ENCODE results near the gene OXSR1. TPM values are rescaled to one million over a fixed set of nuclear protein-coding genes. Genes with fewer than 3 reads are reported as not detected.

OXSR1 gene
- total and polyA plus RNA-seq, 8 donors = 26.4 to 53.9 (median 43.0) TPM

- H3K27me3 ChIP-seq = no peaks in the 10 kb centered on the region
- no peak for ATAC-seq
- no peak overlapping the region for H3K4me3 ChIP-seq
- intact Hi-C loops (cut with DNase I) = no loop called here
- DNase-seq = no peak
- peaks cover 9 to 31% of the 10 kb centered on the region in 2 donors for H3K4me1 ChIP-seq
- H3K9me3 ChIP-seq = no peaks in the 10 kb centered on the region
- H3K27ac ChIP-seq = peak overlapping the region in 1 of 2 donors; percentile 99
- no peaks in the 10 kb centered on the region for H3K36me3 ChIP-seq
- TF ChIP-seq CTCF (IDR thresholded peaks at IDR 0.05) = no peak
Observed at GRCh38 chr3:38163117-38163840, 2.1 kb upstream of the OXSR1 start.

- Histone ChIP-seq H3K27ac (peak overlapping the region; percentile 93 to 99), H3K9me3 (no peaks in the 10 kb centered on the region), H3K4me1 (peaks cover 9 to 38% of the 10 kb centered on the region in 2 donors), H3K4me3 (peak overlapping the region; percentile 84 to 96), H3K27me3 (no peaks in the 10 kb centered on the region), H3K36me3 (no peaks in the 10 kb centered on the region)
- ATAC-seq (no peak), DNase-seq (no peak)
- TF ChIP-seq CTCF (IDR thresholded peaks at IDR 0.05) = no peak
- intact Hi-C loops (cut with DNase I) = no loop called here
Observed at GRCh38 chr3:38163841-38164642, 1.3 kb upstream of the OXSR1 start.

- TF ChIP-seq CTCF (IDR thresholded peaks at IDR 0.05) = no peak
- H3K4me3 ChIP-seq = peak overlapping the region; percentile 84 to 96
- no peaks in the 10 kb centered on the region for H3K36me3 ChIP-seq
- H3K27me3 ChIP-seq = no peaks in the 10 kb centered on the region
- peaks cover 9 to 41% of the 10 kb centered on the region in 2 donors for H3K4me1 ChIP-seq
- no peak for ATAC-seq
- H3K27ac ChIP-seq = peak overlapping the region; percentile 93 to 99
- DNase-seq = no peak
- intact Hi-C loops (cut with DNase I) = no loop called here
- no peaks in the 10 kb centered on the region for H3K9me3 ChIP-seq
Observed at GRCh38 chr3:38164643-38164951, 740 bp upstream of the OXSR1 start.

- Histone ChIP-seq H3K36me3 (no peaks in the 10 kb centered on the region), H3K9me3 (no peaks in the 10 kb centered on the region), H3K4me1 (peaks cover 9 to 41% of the 10 kb centered on the region in 2 donors), H3K27me3 (no peaks in the 10 kb centered on the region), H3K4me3 (peak overlapping the region; percentile 84 to 96), H3K27ac (peak overlapping the region; percentile 93 to 99)
- no peak for TF ChIP-seq CTCF (IDR thresholded peaks at IDR 0.05)
- peak in 1 of 4 donors; percentile 76 for DNase-seq
- peak; percentile 30 for ATAC-seq
- intact Hi-C loops (cut with DNase I) = no loop called here
Observed at GRCh38 chr3:38165722-38166387, 518 bp downstream of the OXSR1 start.

GRCh38 chr3:38167591-38167990 lies 2.3 kb downstream of the OXSR1 start:
- H3K27ac ChIP-seq = no peak overlapping the region
- intact Hi-C loops (cut with DNase I) = no loop called here

More at GRCh38 chr3:38167591-38167990, 2.3 kb downstream of the OXSR1 start:
- peak overlapping the region in 1 of 2 donors; percentile 96 for H3K4me3 ChIP-seq
- no peaks in the 10 kb centered on the region for H3K36me3 ChIP-seq
- DNase-seq (no peak), ATAC-seq (no peak)
- no peak for TF ChIP-seq CTCF (IDR thresholded peaks at IDR 0.05)
- H3K9me3 ChIP-seq = no peaks in the 10 kb centered on the region
- no peaks in the 10 kb centered on the region for H3K27me3 ChIP-seq
- peaks cover 9 to 42% of the 10 kb centered on the region in 2 donors for H3K4me1 ChIP-seq
